ENCODE data around the gene FAF1.
"Not testable (repeated sequence)": the region's sequence is repeated elsewhere in the genome, so short reads cannot be mapped to it uniquely, and the experiment has no call there.

Gene FAF1

DNA sequence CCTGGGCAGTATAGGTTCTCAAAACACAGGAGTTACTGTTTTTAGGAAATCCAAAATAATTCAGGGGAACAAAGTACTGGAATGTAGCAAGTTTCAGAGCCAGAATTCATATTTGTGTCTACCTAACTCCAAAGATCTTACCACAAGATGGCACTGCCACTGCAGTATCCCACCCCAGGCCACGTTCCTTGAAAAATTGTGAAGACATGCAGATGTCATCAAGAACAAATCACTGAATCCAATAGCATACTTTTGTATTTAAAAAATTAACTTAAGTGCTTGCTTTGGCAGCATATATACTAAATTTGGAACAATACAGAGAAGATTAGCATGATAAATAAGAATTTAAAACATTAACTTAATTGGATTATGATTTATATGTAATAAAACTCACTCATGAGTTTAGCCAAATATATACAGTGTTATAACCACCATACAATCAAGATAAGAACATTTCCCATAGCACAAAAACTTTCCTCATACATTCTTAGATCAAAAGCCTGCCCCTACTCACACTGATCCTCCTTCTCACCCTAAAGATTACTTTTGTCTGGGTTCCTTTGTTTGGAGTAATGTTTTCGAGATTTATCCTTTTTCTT, 209.9 kb downstream of the FAF1 start:
- H3K27me3 ChIP-seq (ENCODE audit: low read depth, low read length) = no peaks in the 10 kb centered on the region
- H3K4me3 ChIP-seq (ENCODE audit: low read depth in 1 of 2, low read length in 2 of 2) = no peak overlapping the region
- H3K36me3 ChIP-seq (ENCODE audit: control insufficient read depth in 1 of 2, insufficient read depth in 2 of 2, low read length in 2 of 2) = no peaks in the 10 kb centered on the region
- peaks cover 0 to 3% of the 10 kb centered on the region in 2 donors for H3K4me1 ChIP-seq (ENCODE audit: control insufficient read depth in 1 of 2, insufficient read depth in 2 of 2, low read length in 2 of 2)
- no peaks in the 10 kb centered on the region for H3K9me3 ChIP-seq (ENCODE audit: control insufficient read depth in 1 of 2, low read length in 2 of 2)
- H3K27ac ChIP-seq (ENCODE audit: low read length) = no peak overlapping the region

DNA sequence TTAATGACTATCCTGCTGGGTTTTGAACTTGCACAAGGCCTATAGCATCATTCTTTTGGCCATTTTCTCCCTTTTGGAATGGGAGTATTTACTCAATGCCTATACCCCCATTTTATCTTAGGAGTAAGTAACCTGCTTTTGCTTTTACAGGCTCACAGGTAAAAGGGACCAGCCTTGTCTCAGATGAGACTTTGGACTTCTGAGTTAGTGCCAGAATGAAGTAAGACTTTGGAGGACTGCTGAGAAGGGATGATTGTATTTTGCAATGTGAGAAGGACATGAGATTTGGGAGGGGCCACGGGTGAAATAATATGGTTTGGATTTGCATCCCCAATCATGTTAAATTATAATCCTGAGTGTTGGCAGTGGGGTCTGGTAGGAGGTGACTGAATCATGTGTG, 212.7 kb downstream of the FAF1 start:
- H3K4me1 ChIP-seq (ENCODE audit: control insufficient read depth in 1 of 2, insufficient read depth in 2 of 2, low read length in 2 of 2) = peaks cover 0 to 3% of the 10 kb centered on the region in 2 donors
- no peaks in the 10 kb centered on the region for H3K27me3 ChIP-seq (ENCODE audit: low read depth, low read length)
- peaks cover 6 to 12% of the 10 kb centered on the region in 2 donors for H3K36me3 ChIP-seq (ENCODE audit: control insufficient read depth in 1 of 2, insufficient read depth in 2 of 2, low read length in 2 of 2)
- H3K27ac ChIP-seq (ENCODE audit: low read length) = no peak overlapping the region
- H3K9me3 ChIP-seq (ENCODE audit: control insufficient read depth in 1 of 2, low read length in 2 of 2) = no peaks in the 10 kb centered on the region
- H3K4me3 ChIP-seq (ENCODE audit: low read depth in 1 of 2, low read length in 2 of 2) = no peak overlapping the region

DNA sequence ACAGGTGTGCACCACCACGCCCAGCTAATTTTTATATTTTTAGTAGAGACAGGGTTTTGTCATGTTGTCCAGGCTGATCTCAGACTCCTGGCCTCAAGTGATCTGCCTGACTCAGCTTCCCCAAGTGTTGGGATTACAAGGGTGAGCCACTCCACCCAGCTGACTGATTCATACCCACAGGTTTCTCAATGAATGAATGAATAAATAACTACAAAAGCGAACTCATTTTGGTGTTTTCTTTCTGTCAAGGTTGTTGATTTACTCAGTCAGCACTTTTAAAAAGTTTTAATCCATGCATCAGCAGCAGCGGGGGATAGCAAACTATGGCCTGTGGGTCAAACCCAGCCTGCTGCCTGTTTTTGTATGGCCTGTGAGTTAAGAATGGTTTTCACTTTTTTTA, 217.5 kb downstream of the FAF1 start:
- H3K9me3 ChIP-seq (ENCODE audit: control insufficient read depth in 1 of 2, low read length in 2 of 2) = no peaks in the 10 kb centered on the region
- H3K36me3 ChIP-seq (ENCODE audit: control insufficient read depth in 1 of 2, insufficient read depth in 2 of 2, low read length in 2 of 2) = peaks cover 6 to 13% of the 10 kb centered on the region in 2 donors
- no peak overlapping the region for H3K27ac ChIP-seq (ENCODE audit: low read length)
- no peak overlapping the region for H3K4me3 ChIP-seq (ENCODE audit: low read depth in 1 of 2, low read length in 2 of 2)
- no peaks in the 10 kb centered on the region for H3K4me1 ChIP-seq (ENCODE audit: control insufficient read depth in 1 of 2, insufficient read depth in 2 of 2, low read length in 2 of 2)
- H3K27me3 ChIP-seq (ENCODE audit: low read depth, low read length) = no peaks in the 10 kb centered on the region

GRCh38 chr1:50739125-50739524, 220.9 kb downstream of the FAF1 start:
- Histone ChIP-seq H3K4me1 (ENCODE audit: control insufficient read depth in 1 of 2, insufficient read depth in 2 of 2, low read length in 2 of 2) (no peaks in the 10 kb centered on the region), H3K9me3 (ENCODE audit: control insufficient read depth in 1 of 2, low read length in 2 of 2) (no peaks in the 10 kb centered on the region), H3K36me3 (ENCODE audit: control insufficient read depth in 1 of 2, insufficient read depth in 2 of 2, low read length in 2 of 2) (peaks cover 4 to 19% of the 10 kb centered on the region in 2 donors)

GRCh38 chr1:50735443-50735842, 224.6 kb downstream of the FAF1 start:
- Histone ChIP-seq H3K27ac (ENCODE audit: low read length) (no peak overlapping the region), H3K4me3 (ENCODE audit: low read depth in 1 of 2, low read length in 2 of 2) (no peak overlapping the region), H3K27me3 (ENCODE audit: low read depth, low read length) (no peaks in the 10 kb centered on the region)

More at GRCh38 chr1:50739125-50739524, 220.9 kb downstream of the FAF1 start:
- Histone ChIP-seq H3K27ac (ENCODE audit: low read length) (no peak overlapping the region), H3K4me3 (ENCODE audit: low read depth in 1 of 2, low read length in 2 of 2) (no peak overlapping the region), H3K27me3 (ENCODE audit: low read depth, low read length) (no peaks in the 10 kb centered on the region)

GRCh38 chr1:50727578-50727977, 232.5 kb downstream of the FAF1 start:
- not testable (repeated sequence) for H3K4me1 ChIP-seq (ENCODE audit: control insufficient read depth in 1 of 2, insufficient read depth in 2 of 2, low read length in 2 of 2)

More at GRCh38 chr1:50735443-50735842, 224.6 kb downstream of the FAF1 start:
- H3K4me1 ChIP-seq (ENCODE audit: control insufficient read depth in 1 of 2, insufficient read depth in 2 of 2, low read length in 2 of 2) = no peaks in the 10 kb centered on the region
- peaks cover 0 to 7% of the 10 kb centered on the region in 2 donors for H3K36me3 ChIP-seq (ENCODE audit: control insufficient read depth in 1 of 2, insufficient read depth in 2 of 2, low read length in 2 of 2)
- H3K9me3 ChIP-seq (ENCODE audit: control insufficient read depth in 1 of 2, low read length in 2 of 2) = no peaks in the 10 kb centered on the region

GRCh38 chr1:50724626-50725286, 235.3 kb downstream of the FAF1 start:
- Histone ChIP-seq H3K4me3 (ENCODE audit: low read depth in 1 of 2, low read length in 2 of 2) (no peak overlapping the region), H3K27me3 (ENCODE audit: low read depth, low read length) (no peaks in the 10 kb centered on the region), H3K9me3 (ENCODE audit: control insufficient read depth in 1 of 2, low read length in 2 of 2) (no peaks in the 10 kb centered on the region), H3K4me1 (ENCODE audit: control insufficient read depth in 1 of 2, insufficient read depth in 2 of 2, low read length in 2 of 2) (no peaks in the 10 kb centered on the region), H3K27ac (ENCODE audit: low read length) (no peak overlapping the region), H3K36me3 (ENCODE audit: control insufficient read depth in 1 of 2, insufficient read depth in 2 of 2, low read length in 2 of 2) (peaks cover 0 to 3% of the 10 kb centered on the region in 2 donors)

More at GRCh38 chr1:50727578-50727977, 232.5 kb downstream of the FAF1 start:
- not testable (repeated sequence) for H3K27me3 ChIP-seq (ENCODE audit: low read depth, low read length); H3K36me3 ChIP-seq (ENCODE audit: control insufficient read depth in 1 of 2, insufficient read depth in 2 of 2, low read length in 2 of 2); H3K4me3 ChIP-seq (ENCODE audit: low read depth in 1 of 2, low read length in 2 of 2); H3K9me3 ChIP-seq (ENCODE audit: control insufficient read depth in 1 of 2, low read length in 2 of 2); H3K27ac ChIP-seq (ENCODE audit: low read length)

- Histone ChIP-seq H3K27me3 (ENCODE audit: low read depth, low read length) (no peaks in the 10 kb centered on the region), H3K4me1 (ENCODE audit: control insufficient read depth in 1 of 2, insufficient read depth in 2 of 2, low read length in 2 of 2) (no peaks in the 10 kb centered on the region), H3K27ac (ENCODE audit: low read length) (no peak overlapping the region), H3K36me3 (ENCODE audit: control insufficient read depth in 1 of 2, insufficient read depth in 2 of 2, low read length in 2 of 2) (peaks cover 0 to 3% of the 10 kb centered on the region in 2 donors), H3K4me3 (ENCODE audit: low read depth in 1 of 2, low read length in 2 of 2) (no peak overlapping the region), H3K9me3 (ENCODE audit: control insufficient read depth in 1 of 2, low read length in 2 of 2) (no peaks in the 10 kb centered on the region)
Observed at GRCh38 chr1:50720457-50721053, 239.5 kb downstream of the FAF1 start.

GRCh38 chr1:50719126-50719525, 240.9 kb downstream of the FAF1 start:
- no peaks in the 10 kb centered on the region for H3K9me3 ChIP-seq (ENCODE audit: control insufficient read depth in 1 of 2, low read length in 2 of 2)
- no peaks in the 10 kb centered on the region for H3K27me3 ChIP-seq (ENCODE audit: low read depth, low read length)
- no peaks in the 10 kb centered on the region for H3K36me3 ChIP-seq (ENCODE audit: control insufficient read depth in 1 of 2, insufficient read depth in 2 of 2, low read length in 2 of 2)
- H3K4me1 ChIP-seq (ENCODE audit: control insufficient read depth in 1 of 2, insufficient read depth in 2 of 2, low read length in 2 of 2) = no peaks in the 10 kb centered on the region
- no peak overlapping the region for H3K4me3 ChIP-seq (ENCODE audit: low read depth in 1 of 2, low read length in 2 of 2)
- H3K27ac ChIP-seq (ENCODE audit: low read length) = no peak overlapping the region

DNA sequence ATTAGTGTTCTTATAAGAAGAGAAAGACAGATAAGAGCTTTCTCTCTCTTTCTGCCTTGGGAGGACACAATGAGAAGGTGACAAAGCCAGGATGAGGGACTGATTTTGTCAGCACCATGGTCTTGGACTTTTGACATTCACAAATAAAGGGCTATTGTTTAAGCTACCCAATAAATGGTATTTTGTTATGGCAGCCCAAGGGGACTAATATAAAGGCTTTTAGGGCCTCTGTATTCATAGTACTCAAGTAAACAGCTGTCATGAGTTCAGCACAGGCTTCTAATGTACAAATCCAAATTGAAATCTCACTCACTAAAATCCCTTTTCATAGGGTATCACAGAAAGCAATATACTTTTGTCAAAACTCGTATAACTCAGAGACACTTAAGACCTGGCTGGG, 242.7 kb downstream of the FAF1 start:
- H3K4me1 ChIP-seq (ENCODE audit: control insufficient read depth in 1 of 2, insufficient read depth in 2 of 2, low read length in 2 of 2) = no peaks in the 10 kb centered on the region

GRCh38 chr1:50716455-50716854, 243.6 kb downstream of the FAF1 start:
- not testable (repeated sequence) for H3K27me3 ChIP-seq (ENCODE audit: low read depth, low read length); H3K9me3 ChIP-seq (ENCODE audit: control insufficient read depth in 1 of 2, low read length in 2 of 2); H3K4me3 ChIP-seq (ENCODE audit: low read depth in 1 of 2, low read length in 2 of 2); H3K4me1 ChIP-seq (ENCODE audit: control insufficient read depth in 1 of 2, insufficient read depth in 2 of 2, low read length in 2 of 2); H3K36me3 ChIP-seq (ENCODE audit: control insufficient read depth in 1 of 2, insufficient read depth in 2 of 2, low read length in 2 of 2); H3K27ac ChIP-seq (ENCODE audit: low read length)

More for the DNA sequence above, 242.7 kb downstream of the FAF1 start:
- Histone ChIP-seq H3K36me3 (ENCODE audit: control insufficient read depth in 1 of 2, insufficient read depth in 2 of 2, low read length in 2 of 2) (no peaks in the 10 kb centered on the region), H3K27ac (ENCODE audit: low read length) (no peak overlapping the region), H3K27me3 (ENCODE audit: low read depth, low read length) (no peaks in the 10 kb centered on the region), H3K4me3 (ENCODE audit: low read depth in 1 of 2, low read length in 2 of 2) (no peak overlapping the region), H3K9me3 (ENCODE audit: control insufficient read depth in 1 of 2, low read length in 2 of 2) (no peaks in the 10 kb centered on the region)
